ENCODE data around the gene GMPPA. TPM values are rescaled to one million over a fixed set of nuclear protein-coding genes. Genes with fewer than 3 reads are reported as not detected.

The GMPPA gene
- total RNA-seq, 2 experiments from 2014 or later: 41.0 to 42.3 TPM

DNA sequence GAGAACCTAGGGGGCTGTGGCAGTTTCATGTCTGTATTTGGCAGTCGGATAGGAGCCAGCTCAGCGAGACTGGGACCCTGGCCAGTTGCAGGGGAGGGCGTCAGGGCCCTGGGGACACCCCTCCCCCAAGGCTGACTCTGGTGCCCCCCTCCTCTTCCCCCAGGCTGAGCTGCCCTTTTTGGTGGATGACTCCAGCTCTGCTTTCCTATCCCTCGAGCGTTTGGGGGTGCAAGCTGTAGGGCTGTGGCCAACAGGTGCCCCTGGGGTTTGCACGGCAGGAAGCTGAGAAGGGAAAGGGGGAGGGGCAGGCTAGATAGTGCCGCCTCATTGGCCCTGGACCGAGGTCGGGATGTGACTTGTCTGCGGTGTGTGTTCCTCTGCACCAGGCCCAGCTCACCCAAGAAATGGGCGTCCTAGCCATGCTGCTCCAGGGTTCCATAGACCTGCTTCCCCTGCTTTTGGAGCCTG lies 37.6 kb upstream of the GMPPA start:
- DNase-seq: peak; percentile 30
- Mint-ChIP-seq H3K4me1 (peaks cover 5% of the 10 kb centered on the region), H3K27me3 (no peaks in the 10 kb centered on the region), H3K9me3 (no peaks in the 10 kb centered on the region), H3K36me3 (ENCODE audit: low read depth) (no peaks in the 10 kb centered on the region), H3K4me3 (no peak overlapping the region), H3K27ac (no peak overlapping the region)
- POLR2A ChIA-PET: no interaction called here
- CTCF ChIA-PET: interaction anchor here (0.9 to 1.4 kb wide), 3 partner anchors 11 to 69 kb away, joined by 4 to 10 read pairs (median 4); partner anchors contain the start of gene GMPPA

DNA sequence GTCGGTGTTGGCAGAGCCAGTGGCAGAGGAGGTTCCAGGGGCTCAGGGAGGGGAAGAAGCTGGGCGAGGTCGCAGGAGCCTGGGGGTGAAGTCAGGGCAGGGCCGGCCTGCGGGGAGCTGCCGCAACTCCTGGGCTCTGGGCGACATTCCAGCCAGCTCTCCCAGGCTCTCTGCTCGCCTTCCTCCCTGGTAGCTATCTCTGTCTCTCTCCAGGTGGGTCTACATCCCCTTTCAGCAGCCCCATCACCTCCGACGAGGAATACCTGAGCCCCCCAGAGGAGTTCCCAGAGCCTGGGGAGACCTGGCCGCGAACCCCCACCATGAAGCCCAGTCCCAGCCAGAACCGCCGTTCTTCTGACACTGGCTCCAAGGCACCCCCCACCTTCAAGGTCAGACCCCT lies 37.0 kb upstream of the GMPPA start:
- Mint-ChIP-seq H3K27me3 (no peaks in the 10 kb centered on the region), H3K4me3 (no peak overlapping the region), H3K36me3 (ENCODE audit: low read depth) (no peaks in the 10 kb centered on the region), H3K9me3 (no peaks in the 10 kb centered on the region), H3K27ac (no peak overlapping the region), H3K4me1 (peaks cover 5% of the 10 kb centered on the region)
- DNase-seq: no peak
- POLR2A ChIA-PET: no interaction called here
- CTCF ChIA-PET: interaction anchor here (0.9 to 1.4 kb wide), 3 partner anchors 12 to 68 kb away, joined by 4 to 10 read pairs (median 4); partner anchors contain the start of gene GMPPA

DNA sequence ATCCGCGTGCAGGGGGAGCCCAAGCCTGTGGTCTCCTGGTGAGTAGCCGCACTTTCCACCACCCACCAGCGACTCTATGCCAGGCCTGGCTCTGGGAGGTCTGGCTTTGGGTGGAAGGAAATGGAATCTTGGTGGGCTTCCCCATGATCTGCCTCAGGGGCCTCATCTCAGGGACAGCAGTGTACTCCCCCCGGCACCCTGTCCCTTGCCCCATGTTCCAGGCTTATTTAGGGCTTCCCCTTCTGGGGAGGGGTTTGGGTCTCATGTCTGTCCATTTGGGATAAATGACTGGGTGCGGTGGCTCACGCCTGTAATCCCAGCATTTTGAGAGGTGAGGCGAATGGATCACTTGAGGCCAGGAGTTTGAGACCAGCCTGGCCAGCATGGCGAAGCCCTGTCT lies 36.3 kb upstream of the GMPPA start:
- ChIA-PET POLR2A (no interaction called here), CTCF (interaction anchor here (1.0 to 2.8 kb wide), 3 partner anchors 9 to 68 kb away, joined by 3 to 11 read pairs (median 4); partner anchors contain the start of gene GMPPA)
- Mint-ChIP-seq H3K27me3 (no peaks in the 10 kb centered on the region), H3K9me3 (no peaks in the 10 kb centered on the region), H3K27ac (no peak overlapping the region), H3K4me1 (peaks cover 5% of the 10 kb centered on the region), H3K4me3 (no peak overlapping the region), H3K36me3 (ENCODE audit: low read depth) (no peaks in the 10 kb centered on the region)
- no peak for DNase-seq

DNA sequence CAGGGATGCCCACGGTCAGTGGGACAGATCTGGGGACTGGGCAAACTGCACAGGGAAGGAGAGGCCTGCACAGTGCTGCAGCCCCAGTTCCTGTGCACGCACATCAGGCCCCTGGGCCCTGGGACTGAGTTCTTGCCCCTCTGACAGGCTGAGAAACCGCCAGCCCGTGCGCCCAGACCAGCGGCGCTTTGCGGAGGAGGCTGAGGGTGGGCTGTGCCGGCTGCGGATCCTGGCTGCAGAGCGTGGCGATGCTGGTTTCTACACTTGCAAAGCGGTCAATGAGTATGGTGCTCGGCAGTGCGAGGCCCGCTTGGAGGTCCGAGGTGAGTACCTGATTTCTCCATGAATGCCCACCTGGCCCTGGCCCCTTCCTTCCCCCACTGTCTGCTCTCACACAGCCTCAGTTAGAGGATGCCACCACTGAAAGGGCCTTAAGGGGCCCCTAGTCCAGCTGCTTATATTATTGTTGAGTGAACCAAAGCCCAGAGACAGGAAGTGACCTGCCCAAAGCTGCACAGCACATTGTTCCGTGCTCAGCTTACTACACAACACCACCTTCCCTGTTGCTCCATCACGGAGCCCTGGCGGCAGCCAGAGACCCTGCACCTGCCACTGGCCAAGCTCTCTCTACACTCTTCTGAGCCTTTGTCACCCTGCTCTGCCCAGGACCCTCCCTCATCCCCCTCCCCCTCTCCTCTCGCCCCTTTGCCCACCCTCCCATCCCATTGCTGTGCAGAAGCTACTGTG lies 34.2 kb upstream of the GMPPA start:
- no peaks in the 10 kb centered on the region for H3K36me3 Mint-ChIP-seq (ENCODE audit: low read depth)

DNA sequence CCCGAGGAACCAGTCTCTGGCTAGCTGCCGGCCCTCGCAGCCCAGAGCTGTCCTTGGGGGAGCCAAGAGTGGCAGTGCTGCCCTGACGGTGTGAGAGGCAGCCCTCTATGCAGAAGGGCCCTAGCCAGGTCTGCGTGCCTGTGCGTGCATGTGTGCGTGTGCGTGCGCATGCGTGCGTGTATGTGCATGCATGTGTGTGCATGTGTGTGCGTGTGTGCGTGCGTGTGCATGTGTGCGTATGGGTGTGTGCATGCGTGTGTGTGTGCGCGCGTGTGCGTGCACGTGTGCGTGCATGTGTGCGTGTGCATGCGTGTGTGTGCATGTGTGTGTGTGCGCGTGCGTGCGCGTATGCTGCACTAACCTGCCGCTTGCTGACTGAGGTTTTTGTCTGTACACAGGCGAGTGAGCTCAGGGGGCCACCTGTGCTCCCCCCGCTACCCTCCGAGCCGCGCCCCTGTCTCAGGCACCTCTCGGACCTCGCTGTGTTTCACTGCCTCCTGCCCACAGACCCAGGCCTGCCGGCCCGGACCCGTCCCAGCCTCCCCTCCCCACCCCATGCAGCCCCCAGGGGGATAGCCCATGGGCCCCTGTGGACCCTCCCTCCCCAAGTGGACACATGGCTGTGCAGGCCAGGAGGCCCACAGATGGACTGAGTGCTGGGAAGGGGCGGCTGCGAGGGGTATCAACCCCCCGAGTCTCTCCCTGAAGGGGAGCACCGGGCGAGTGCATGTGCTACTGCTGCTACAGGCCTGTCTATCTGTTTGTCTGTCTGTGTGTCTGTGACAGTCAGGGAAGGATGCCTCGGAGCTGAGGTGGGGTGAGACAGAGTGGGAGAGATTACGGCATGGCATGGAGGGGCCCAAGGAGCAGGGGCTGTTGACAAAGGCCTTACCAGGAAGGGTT lies 32.8 kb upstream of the GMPPA start:
- Mint-ChIP-seq H3K36me3 (ENCODE audit: low read depth) (no peaks in the 10 kb centered on the region), H3K4me3 (no peak overlapping the region), H3K9me3 (no peaks in the 10 kb centered on the region), H3K4me1 (peaks cover 4% of the 10 kb centered on the region), H3K27me3 (no peaks in the 10 kb centered on the region), H3K27ac (no peak overlapping the region)
- POLR2A ChIA-PET: no interaction called here
- CTCF ChIA-PET: interaction anchor here (0.9 kb wide), 1 partner anchor 8 kb away, joined by 3 read pairs; no protein-coding TSS in a partner anchor
- no peak for DNase-seq

More for the DNA sequence above, 34.2 kb upstream of the GMPPA start:
- no peak for DNase-seq
- H3K4me1 Mint-ChIP-seq: peaks cover 4% of the 10 kb centered on the region
- H3K9me3 Mint-ChIP-seq: no peaks in the 10 kb centered on the region
- CTCF ChIA-PET: interaction anchor here (2.8 kb wide), 1 partner anchor 66 kb away, joined by 11 read pairs; no protein-coding TSS in a partner anchor
- POLR2A ChIA-PET: no interaction called here
- no peak overlapping the region for H3K27ac Mint-ChIP-seq
- H3K27me3 Mint-ChIP-seq: no peaks in the 10 kb centered on the region
- H3K4me3 Mint-ChIP-seq: no peak overlapping the region

DNA sequence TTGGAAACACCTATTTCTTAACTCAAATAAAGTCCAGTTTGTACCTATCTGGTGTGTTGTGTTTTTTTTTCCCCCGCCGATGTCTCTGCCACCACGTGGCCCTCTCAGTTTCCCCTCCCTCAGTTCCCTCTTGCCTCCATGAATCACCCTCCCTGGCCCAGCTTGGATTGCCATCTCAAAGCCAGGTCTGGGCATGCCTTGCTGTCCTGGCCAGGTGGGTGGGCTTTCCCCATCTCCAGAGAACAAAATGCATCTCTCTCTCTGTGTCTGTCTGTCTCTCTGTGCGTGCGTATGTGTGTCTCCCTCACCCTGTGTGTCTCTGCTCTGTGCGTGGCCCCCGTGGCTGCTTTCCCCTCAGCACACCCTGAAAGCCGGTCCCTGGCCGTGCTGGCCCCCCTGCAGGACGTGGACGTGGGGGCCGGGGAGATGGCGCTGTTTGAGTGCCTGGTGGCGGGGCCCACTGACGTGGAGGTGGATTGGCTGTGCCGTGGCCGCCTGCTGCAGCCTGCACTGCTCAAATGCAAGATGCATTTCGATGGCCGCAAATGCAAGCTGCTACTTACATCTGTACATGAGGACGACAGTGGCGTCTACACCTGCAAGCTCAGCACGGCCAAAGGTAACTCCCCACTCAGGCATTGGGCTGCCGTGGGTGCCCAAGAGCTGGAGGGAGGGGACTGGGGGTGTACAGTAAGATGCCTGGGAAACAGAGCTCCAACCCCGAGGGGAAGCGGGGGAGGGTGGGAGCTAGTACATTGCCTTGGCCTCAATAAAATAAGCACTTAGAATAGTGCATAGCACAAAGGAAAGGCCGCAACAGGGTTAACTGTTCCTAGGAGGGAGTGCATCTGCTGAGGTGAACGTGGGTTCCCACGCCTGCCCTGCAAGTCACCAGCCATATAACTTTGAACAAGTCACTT lies 31.6 kb upstream of the GMPPA start:
- Mint-ChIP-seq H3K4me1 (no peaks in the 10 kb centered on the region), H3K27me3 (no peaks in the 10 kb centered on the region), H3K4me3 (no peak overlapping the region), H3K9me3 (no peaks in the 10 kb centered on the region), H3K27ac (no peak overlapping the region), H3K36me3 (ENCODE audit: low read depth) (no peaks in the 10 kb centered on the region)
- DNase-seq: no peak
- POLR2A ChIA-PET: no interaction called here
- CTCF ChIA-PET: interaction anchor here (0.9 kb wide), 2 partner anchors 9 kb away, joined by 3 read pairs; no protein-coding TSS in a partner anchor

DNA sequence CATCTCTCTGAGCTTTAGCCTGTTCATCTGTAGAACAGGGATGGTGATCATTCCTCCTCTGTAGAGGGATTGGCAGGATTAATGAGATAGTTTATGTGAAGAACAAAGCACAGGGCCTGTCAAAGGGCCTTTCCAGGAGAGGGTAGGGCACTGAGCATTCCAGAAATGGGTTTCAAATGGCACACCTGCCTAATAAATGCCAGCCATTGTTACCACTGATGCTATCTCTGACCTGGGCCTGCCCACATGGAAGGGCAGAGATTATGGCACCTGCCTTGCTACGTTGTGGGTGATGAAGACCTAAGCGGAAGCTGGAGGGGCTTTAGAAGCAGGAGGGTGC lies 31.0 kb upstream of the GMPPA start:
- Mint-ChIP-seq H3K36me3 (ENCODE audit: low read depth) (no peaks in the 10 kb centered on the region), H3K9me3 (no peaks in the 10 kb centered on the region), H3K4me1 (no peaks in the 10 kb centered on the region), H3K4me3 (no peak overlapping the region), H3K27ac (no peak overlapping the region), H3K27me3 (no peaks in the 10 kb centered on the region)
- CTCF ChIA-PET: interaction anchor here (0.9 kb wide), 1 partner anchor 8 kb away, joined by 3 read pairs; no protein-coding TSS in a partner anchor
- POLR2A ChIA-PET: no interaction called here
- DNase-seq: no peak

DNA sequence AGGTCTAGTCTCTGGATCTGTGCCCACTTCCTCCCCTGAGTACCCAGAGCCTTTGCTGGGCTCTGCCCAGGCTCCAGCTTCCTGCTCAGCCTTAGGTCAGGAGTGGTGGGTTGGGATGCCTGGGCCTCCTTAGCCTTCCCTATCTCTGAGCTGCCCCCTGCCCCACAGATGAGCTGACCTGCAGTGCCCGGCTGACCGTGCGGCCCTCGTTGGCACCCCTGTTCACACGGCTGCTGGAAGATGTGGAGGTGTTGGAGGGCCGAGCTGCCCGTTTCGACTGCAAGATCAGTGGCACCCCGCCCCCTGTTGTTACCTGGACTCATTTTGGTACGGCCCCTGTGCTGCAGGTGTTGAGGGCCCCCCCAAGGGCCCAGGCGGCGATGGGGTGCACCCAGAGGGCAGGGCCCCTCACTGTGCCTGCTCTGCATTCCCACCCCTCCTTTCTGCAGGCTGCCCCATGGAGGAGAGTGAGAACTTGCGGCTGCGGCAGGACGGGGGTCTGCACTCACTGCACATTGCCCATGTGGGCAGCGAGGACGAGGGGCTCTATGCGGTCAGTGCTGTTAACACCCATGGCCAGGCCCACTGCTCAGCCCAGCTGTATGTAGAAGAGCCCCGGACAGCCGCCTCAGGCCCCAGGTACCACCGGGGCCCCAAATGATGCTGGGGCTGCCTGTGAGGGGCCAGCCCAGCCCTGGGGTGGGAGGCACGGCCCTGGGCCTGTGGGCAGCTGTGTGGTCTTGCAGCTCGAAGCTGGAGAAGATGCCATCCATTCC lies 30.1 kb upstream of the GMPPA start:
- Mint-ChIP-seq H3K4me3 (no peak overlapping the region), H3K27me3 (no peaks in the 10 kb centered on the region), H3K9me3 (no peaks in the 10 kb centered on the region), H3K27ac (no peak overlapping the region), H3K4me1 (no peaks in the 10 kb centered on the region), H3K36me3 (ENCODE audit: low read depth) (no peaks in the 10 kb centered on the region)
- POLR2A ChIA-PET: no interaction called here
- CTCF ChIA-PET: no interaction called here
- DNase-seq: no peak

DNA sequence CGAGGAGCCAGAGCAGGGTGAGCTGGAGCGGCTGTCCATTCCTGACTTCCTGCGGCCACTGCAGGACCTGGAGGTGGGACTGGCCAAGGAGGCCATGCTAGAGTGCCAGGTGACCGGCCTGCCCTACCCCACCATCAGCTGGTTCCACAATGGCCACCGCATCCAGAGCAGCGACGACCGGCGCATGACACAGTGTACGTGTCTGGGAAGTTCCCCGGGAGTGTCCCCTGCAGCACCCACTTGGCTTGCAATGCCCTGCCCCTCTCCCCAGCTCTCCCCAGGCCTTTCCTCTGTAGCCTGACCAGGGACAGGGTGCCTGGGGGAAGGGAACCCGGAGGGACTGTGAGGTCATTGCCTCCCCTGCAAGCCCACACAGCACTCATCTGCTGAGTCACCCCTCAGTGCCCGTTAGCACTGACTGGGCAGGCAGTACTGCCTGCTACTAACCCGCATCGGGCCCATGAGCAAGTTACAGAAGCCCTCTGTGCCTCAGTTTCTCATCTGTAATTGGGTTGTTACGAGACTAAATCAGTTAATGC lies 29.4 kb upstream of the GMPPA start:
- Mint-ChIP-seq H3K4me3 (no peak overlapping the region), H3K9me3 (no peaks in the 10 kb centered on the region), H3K4me1 (no peaks in the 10 kb centered on the region), H3K36me3 (ENCODE audit: low read depth) (no peaks in the 10 kb centered on the region), H3K27me3 (no peaks in the 10 kb centered on the region), H3K27ac (no peak overlapping the region)
- no peak for DNase-seq
- ChIA-PET POLR2A (no interaction called here), CTCF (no interaction called here)

DNA sequence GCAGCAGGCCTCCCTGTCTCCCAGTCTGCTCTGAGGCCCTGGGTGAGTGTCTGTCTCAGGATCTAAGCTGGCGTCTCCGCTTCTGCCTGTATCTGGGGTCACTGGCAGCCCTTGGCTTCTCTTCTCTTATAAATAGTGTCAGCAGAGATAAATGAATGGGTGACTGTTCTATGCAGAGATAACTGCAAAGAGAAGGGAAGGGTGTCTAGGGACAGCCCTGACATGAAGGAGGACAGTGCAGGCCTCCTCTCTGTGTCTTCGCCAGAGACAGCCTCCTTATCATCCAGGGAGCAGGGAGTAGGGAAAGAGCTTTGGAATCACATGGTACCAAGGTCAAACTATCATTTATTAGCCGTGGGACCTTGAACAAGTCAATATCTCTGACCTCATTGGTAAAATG lies 28.3 kb upstream of the GMPPA start:
- POLR2A ChIA-PET: no interaction called here
- Mint-ChIP-seq H3K27me3 (no peaks in the 10 kb centered on the region), H3K27ac (no peak overlapping the region), H3K36me3 (ENCODE audit: low read depth) (no peaks in the 10 kb centered on the region), H3K4me3 (no peak overlapping the region), H3K9me3 (no peaks in the 10 kb centered on the region), H3K4me1 (no peaks in the 10 kb centered on the region)
- DNase-seq: no peak
- CTCF ChIA-PET: no interaction called here

DNA sequence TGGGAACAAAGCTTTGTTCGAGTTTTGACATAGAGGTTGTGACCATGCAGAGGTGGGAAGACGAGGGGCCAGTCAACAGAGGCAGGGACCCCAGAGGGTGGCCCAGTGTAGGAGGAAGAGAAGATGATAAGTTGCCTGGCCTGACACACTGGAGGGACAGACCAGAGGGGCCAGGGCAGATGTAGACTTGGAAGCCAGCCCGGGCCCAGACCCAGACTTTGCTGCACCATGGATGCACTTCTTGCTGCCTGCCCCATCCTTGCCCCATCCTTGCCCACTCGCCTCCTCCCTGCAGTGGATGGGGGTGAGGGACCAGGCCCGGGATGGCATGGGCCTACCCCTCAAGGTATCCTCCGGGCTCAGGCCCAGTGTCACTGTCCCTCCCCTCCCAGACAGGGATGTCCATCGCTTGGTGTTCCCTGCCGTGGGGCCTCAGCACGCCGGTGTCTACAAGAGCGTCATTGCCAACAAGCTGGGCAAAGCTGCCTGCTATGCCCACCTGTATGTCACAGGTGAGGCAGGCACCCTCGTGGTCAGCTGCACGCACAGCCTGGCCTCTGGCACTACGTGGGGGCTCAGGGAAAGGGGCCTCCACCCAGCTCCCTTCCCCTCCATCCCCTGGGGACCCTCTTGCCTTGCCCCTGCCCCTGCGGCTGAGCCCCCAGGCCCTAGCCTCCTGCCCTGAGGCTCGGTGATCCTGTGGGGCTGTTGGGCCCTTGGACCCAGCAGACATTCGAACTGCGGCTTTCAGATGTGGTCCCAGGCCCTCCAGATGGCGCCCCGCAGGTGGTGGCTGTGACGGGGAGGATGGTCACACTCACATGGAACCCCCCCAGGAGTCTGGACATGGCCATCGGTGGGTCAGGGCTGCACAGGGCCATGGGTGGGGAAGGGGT lies 27.0 kb upstream of the GMPPA start:
- no peak overlapping the region for H3K27ac Mint-ChIP-seq
- peaks cover 4% of the 10 kb centered on the region for H3K4me1 Mint-ChIP-seq
- H3K4me3 Mint-ChIP-seq: no peak overlapping the region

More for the DNA sequence above, 27.0 kb upstream of the GMPPA start:
- no peak for DNase-seq
- ChIA-PET POLR2A (no interaction called here), CTCF (no interaction called here)
- no peaks in the 10 kb centered on the region for H3K36me3 Mint-ChIP-seq (ENCODE audit: low read depth)
- peaks cover 3% of the 10 kb centered on the region for H3K27me3 Mint-ChIP-seq
- H3K9me3 Mint-ChIP-seq: no peaks in the 10 kb centered on the region
